HG03558 (cell line): ENCODE data around the gene TMED10.
"Not testable (repeated sequence)": the region's sequence is repeated elsewhere in the genome, so short reads cannot be mapped to it uniquely, and the experiment has no call there.

ENCODE experiments used
- ATAC-seq: cut with Tn5 transposase; IDR thresholded peaks from one replicate; pipeline ENCODE4 v1.9.1; 2021; ENCODE audit warnings: moderate number of reproducible peaks; ENCODE audit not compliant: unreplicated experiment; ENCODE audit errors: extremely low read depth

Gene TMED10

GRCh38 chr14:75163677-75164076 lies 12.7 kb downstream of the TMED10 start:
- no peak for ATAC-seq

- ATAC-seq = no peak
Observed at GRCh38 chr14:75162631-75163030, 13.8 kb downstream of the TMED10 start.

- peak; percentile 49 for ATAC-seq
Observed at GRCh38 chr14:75158843-75159614, 17.4 kb downstream of the TMED10 start.

- ATAC-seq = no peak
Observed at GRCh38 chr14:75156901-75157300, 19.5 kb downstream of the TMED10 start.

- ATAC-seq = no peak
Observed at GRCh38 chr14:75156111-75156510, 20.3 kb downstream of the TMED10 start.

- no peak for ATAC-seq
Observed at GRCh38 chr14:75155169-75155568, 21.2 kb downstream of the TMED10 start.

GRCh38 chr14:75153295-75153694 lies 23.1 kb downstream of the TMED10 start:
- ATAC-seq = no peak

GRCh38 chr14:75151851-75152250 lies 24.6 kb downstream of the TMED10 start:
- ATAC-seq = no peak

GRCh38 chr14:75150637-75151036 lies 25.8 kb downstream of the TMED10 start:
- not testable (repeated sequence) for ATAC-seq

GRCh38 chr14:75150150-75150549 lies 26.3 kb downstream of the TMED10 start:
- ATAC-seq = no peak

GRCh38 chr14:75147423-75148071 lies 28.9 kb downstream of the TMED10 start:
- ATAC-seq = no peak

- ATAC-seq = no peak
Observed at GRCh38 chr14:75144944-75145343, 31.5 kb downstream of the TMED10 start.

- no peak for ATAC-seq
Observed at GRCh38 chr14:75143761-75144527, 32.5 kb downstream of the TMED10 start.

GRCh38 chr14:75142494-75142893 lies 33.9 kb downstream of the TMED10 start:
- ATAC-seq = no peak

- ATAC-seq = no peak
Observed at GRCh38 chr14:75141967-75142366, 34.4 kb downstream of the TMED10 start.

- ATAC-seq = no peak
Observed at GRCh38 chr14:75141062-75141461, 35.4 kb downstream of the TMED10 start.

GRCh38 chr14:75140620-75141019 lies 35.8 kb downstream of the TMED10 start:
- ATAC-seq = no peak

GRCh38 chr14:75139185-75139584 lies 37.2 kb downstream of the TMED10 start:
- no peak for ATAC-seq

- ATAC-seq = no peak
Observed at GRCh38 chr14:75138492-75138891, 37.9 kb downstream of the TMED10 start.

- ATAC-seq = no peak
Observed at GRCh38 chr14:75134644-75135043, 41.8 kb downstream of the TMED10 start.

- ATAC-seq = no peak
Observed at GRCh38 chr14:75133597-75133996, 42.8 kb downstream of the TMED10 start.
